ENCODE measurements around the gene CD300LB. TPM values are rescaled to one million over a fixed set of nuclear protein-coding genes. Genes with fewer than 3 reads are reported as not detected.
"Not testable (repeated sequence)": the region's sequence is repeated elsewhere in the genome, so short reads cannot be mapped to it uniquely, and the experiment has no call there.

Gene CD300LB
- under 1 TPM; 0.12 to 0.25 TPM for total RNA-seq
- long read RNA-seq: 0 reads

GRCh38 chr17:74531231-74531761, at the start of gene CD300LB:
Gene CD300LB (minus strand): TSS chr17:74531475. CDS start chr17:74531350, 125 bp downstream.
- DNase-seq: no peak
- ATAC-seq: no peak
- intact Hi-C loops (cut with DNase I, micrococcal nuclease): no loop called here

GRCh38 chr17:74579900-74580299, 48.6 kb upstream of the CD300LB start:
- ATAC-seq: no peak
- DNase-seq: no peak

GRCh38 chr17:74578979-74579378, 47.7 kb upstream of the CD300LB start:
- no peak for ATAC-seq
- no peak for DNase-seq
- intact Hi-C loops (cut with DNase I, micrococcal nuclease): no loop called here

More at GRCh38 chr17:74579900-74580299, 48.6 kb upstream of the CD300LB start:
- intact Hi-C loops (cut with DNase I, micrococcal nuclease): no loop called here

- intact Hi-C loops (cut with DNase I, micrococcal nuclease): no loop called here
- ATAC-seq: peak; percentile 93
- peak; percentile 27 to 35 for DNase-seq
Measured at GRCh38 chr17:74574489-74575142, 43.3 kb upstream of the CD300LB start.

- ATAC-seq; DNase-seq; intact Hi-C loops (cut with DNase I, micrococcal nuclease): not testable (repeated sequence)
Measured at GRCh38 chr17:74573635-74574034, 42.4 kb upstream of the CD300LB start.

- DNase-seq: no peak
- no peak for ATAC-seq
- intact Hi-C loops (cut with DNase I, micrococcal nuclease): no loop called here
Measured at GRCh38 chr17:74573169-74573568, 41.9 kb upstream of the CD300LB start.

- intact Hi-C loops (cut with DNase I, micrococcal nuclease): no loop called here
- no peak for DNase-seq
- no peak for ATAC-seq
Measured at GRCh38 chr17:74571621-74572270, 40.5 kb upstream of the CD300LB start.

GRCh38 chr17:74569020-74570003, 38.0 kb upstream of the CD300LB start:
- DNase-seq (peak; percentile 25 to 45), ATAC-seq (no peak)
- intact Hi-C loops (cut with DNase I, micrococcal nuclease): no loop called here

- DNase-seq (no peak), ATAC-seq (no peak)
- intact Hi-C loops (cut with DNase I, micrococcal nuclease): no loop called here
Measured at GRCh38 chr17:74568106-74568873, 37.0 kb upstream of the CD300LB start.

- intact Hi-C loops (cut with DNase I, micrococcal nuclease): no loop called here
- no peak for DNase-seq
- no peak for ATAC-seq
Measured at GRCh38 chr17:74567397-74567796, 36.1 kb upstream of the CD300LB start, which contains the start of gene CD300H. Gene CD300H (minus strand): TSS chr17:74567509.

- peak in 1 of 2 donors; percentile 57 for DNase-seq
Measured at GRCh38 chr17:74566132-74566753, 35.0 kb upstream of the CD300LB start.

GRCh38 chr17:74565126-74565525, 33.9 kb upstream of the CD300LB start:
- ATAC-seq: no peak
- intact Hi-C loops (cut with DNase I, micrococcal nuclease): no loop called here
- no peak for DNase-seq

More at GRCh38 chr17:74566132-74566753, 35.0 kb upstream of the CD300LB start:
- peak; percentile 80 for ATAC-seq
- intact Hi-C loops (cut with DNase I, micrococcal nuclease): no loop called here

GRCh38 chr17:74563358-74563757, 32.1 kb upstream of the CD300LB start:
- DNase-seq (no peak), ATAC-seq (no peak)
- intact Hi-C loops (cut with DNase I, micrococcal nuclease): no loop called here

- intact Hi-C loops (cut with DNase I, micrococcal nuclease): no loop called here
- no peak for ATAC-seq
Measured at GRCh38 chr17:74561586-74561985, 30.3 kb upstream of the CD300LB start.

GRCh38 chr17:74558882-74559519, 27.7 kb upstream of the CD300LB start:
- no peak for ATAC-seq
- intact Hi-C loops (cut with DNase I, micrococcal nuclease): no loop called here

More at GRCh38 chr17:74561586-74561985, 30.3 kb upstream of the CD300LB start:
- no peak for DNase-seq

GRCh38 chr17:74558402-74558801, 27.1 kb upstream of the CD300LB start:
- intact Hi-C loops (cut with DNase I, micrococcal nuclease); ATAC-seq: not testable (repeated sequence)

More at GRCh38 chr17:74558882-74559519, 27.7 kb upstream of the CD300LB start:
- no peak for DNase-seq

GRCh38 chr17:74555427-74555940, 24.2 kb upstream of the CD300LB start:
- ATAC-seq (no peak), DNase-seq (no peak)
- intact Hi-C loops (cut with DNase I, micrococcal nuclease): no loop called here

More at GRCh38 chr17:74558402-74558801, 27.1 kb upstream of the CD300LB start:
- DNase-seq: not testable (repeated sequence)

All from left colon (tissue), 2 donors.